ENCODE results near the gene BYSL. TPM values are rescaled to one million over a fixed set of nuclear protein-coding genes. Genes with fewer than 3 reads are reported as not detected.

The BYSL gene
- total RNA-seq, 1 donor from 2014 or later = 43.2 TPM

GRCh38 chr6:41877051-41877680 is 44.1 kb upstream of the BYSL start:
- POLR2A ChIA-PET = no interaction called here
- H3K9me3 Mint-ChIP-seq = no peaks in the 10 kb centered on the region

GRCh38 chr6:41878246-41878645 is 43.1 kb upstream of the BYSL start:
- no peak for TF ChIP-seq CTCF (IDR thresholded peaks at IDR 0.05)
- ChIA-PET POLR2A (no interaction called here), CTCF (no interaction called here)
- H3K4me1 Mint-ChIP-seq = peaks cover 8% of the 10 kb centered on the region
- H3K36me3 Mint-ChIP-seq (ENCODE audit: low read depth) = no peaks in the 10 kb centered on the region
- DNase-seq (no peak), ATAC-seq (ENCODE audit: low read depth) (no peak)
- no peaks in the 10 kb centered on the region for H3K9me3 Mint-ChIP-seq
- no peaks in the 10 kb centered on the region for H3K27me3 Mint-ChIP-seq
- no peak overlapping the region for H3K4me3 Mint-ChIP-seq
- intact Hi-C loops (cut with micrococcal nuclease) = loop anchor here (10.0 kb wide), 1 partner anchor 63 kb away; no protein-coding TSS in a partner anchor
- H3K27ac Mint-ChIP-seq = no peak overlapping the region

More at GRCh38 chr6:41877051-41877680, 44.1 kb upstream of the BYSL start:
- peaks cover 13% of the 10 kb centered on the region for H3K4me1 Mint-ChIP-seq
- intact Hi-C loops (cut with micrococcal nuclease) = loop anchor here (10.0 kb wide), 1 partner anchor 62 kb away; no protein-coding TSS in a partner anchor
- no peak overlapping the region for H3K4me3 Mint-ChIP-seq
- H3K27me3 Mint-ChIP-seq = no peaks in the 10 kb centered on the region
- CTCF ChIA-PET = no interaction called here
- no peak for TF ChIP-seq CTCF (IDR thresholded peaks at IDR 0.05)
- ATAC-seq (ENCODE audit: low read depth) = no peak
- H3K36me3 Mint-ChIP-seq (ENCODE audit: low read depth) = no peaks in the 10 kb centered on the region
- DNase-seq = no peak
- no peak overlapping the region for H3K27ac Mint-ChIP-seq

GRCh38 chr6:41878961-41879405 is 42.3 kb upstream of the BYSL start:
- Mint-ChIP-seq H3K4me1 (peaks cover 7% of the 10 kb centered on the region), H3K9me3 (no peaks in the 10 kb centered on the region), H3K27ac (no peak overlapping the region), H3K27me3 (no peaks in the 10 kb centered on the region), H3K4me3 (no peak overlapping the region), H3K36me3 (ENCODE audit: low read depth) (no peaks in the 10 kb centered on the region)
- DNase-seq (no peak), ATAC-seq (ENCODE audit: low read depth) (no peak)
- TF ChIP-seq CTCF (IDR thresholded peaks at IDR 0.05) = no peak
- intact Hi-C loops (cut with micrococcal nuclease) = loop anchor here (10.0 kb wide), 1 partner anchor 64 kb away; no protein-coding TSS in a partner anchor
- ChIA-PET POLR2A (no interaction called here), CTCF (no interaction called here)

GRCh38 chr6:41881506-41881905 is 39.8 kb upstream of the BYSL start:
- no peak for DNase-seq
- POLR2A ChIA-PET = interaction anchor here (0.6 to 0.7 kb wide), 2 partner anchors 128 to 439 kb away, joined by 3 to 6 read pairs; no protein-coding TSS in a partner anchor

GRCh38 chr6:41884957-41885356 is 36.3 kb upstream of the BYSL start:
- ChIA-PET POLR2A (no interaction called here), CTCF (no interaction called here)

More at GRCh38 chr6:41881506-41881905, 39.8 kb upstream of the BYSL start:
- no peak for TF ChIP-seq CTCF (IDR thresholded peaks at IDR 0.05)
- intact Hi-C loops (cut with micrococcal nuclease) = no loop called here
- no peak overlapping the region for H3K27ac Mint-ChIP-seq
- no peaks in the 10 kb centered on the region for H3K27me3 Mint-ChIP-seq
- no peaks in the 10 kb centered on the region for H3K9me3 Mint-ChIP-seq
- CTCF ChIA-PET = no interaction called here
- no peaks in the 10 kb centered on the region for H3K36me3 Mint-ChIP-seq (ENCODE audit: low read depth)
- H3K4me1 Mint-ChIP-seq = no peaks in the 10 kb centered on the region
- H3K4me3 Mint-ChIP-seq = no peak overlapping the region
- ATAC-seq (ENCODE audit: low read depth) = no peak

More at GRCh38 chr6:41884957-41885356, 36.3 kb upstream of the BYSL start:
- no peak for ATAC-seq (ENCODE audit: low read depth)
- TF ChIP-seq CTCF (IDR thresholded peaks at IDR 0.05) = no peak
- Mint-ChIP-seq H3K27me3 (no peaks in the 10 kb centered on the region), H3K27ac (no peak overlapping the region), H3K9me3 (no peaks in the 10 kb centered on the region), H3K4me3 (no peak overlapping the region), H3K4me1 (no peaks in the 10 kb centered on the region), H3K36me3 (ENCODE audit: low read depth) (no peaks in the 10 kb centered on the region)
- intact Hi-C loops (cut with micrococcal nuclease) = no loop called here
- DNase-seq = no peak
